ENCODE results near the gene GRK5.

The GRK5 gene

GRCh38 chr10:119233123-119233820 lies 25.9 kb downstream of the GRK5 start:
- no peaks in the 10 kb centered on the region for H3K27me3 ChIP-seq (ENCODE audit: control insufficient read depth, insufficient read depth, low read length)
- no peaks in the 10 kb centered on the region for H3K9me3 ChIP-seq (ENCODE audit: control insufficient read depth, low read length)
- H3K4me3 ChIP-seq (ENCODE audit: low read depth, low read length): no peak overlapping the region
- H2AFZ ChIP-seq: no peak overlapping the region
- H3K9ac ChIP-seq: no peak overlapping the region
- peaks cover 61% of the 10 kb centered on the region for H3K4me1 ChIP-seq
- H3K4me2 ChIP-seq (ENCODE audit: low read length): peak overlapping the region; percentile 49
- H3K36me3 ChIP-seq (ENCODE audit: control insufficient read depth, insufficient read depth, low read length): no peaks in the 10 kb centered on the region
- peaks cover 91% of the 10 kb centered on the region for H3K79me2 ChIP-seq
- peak overlapping the region; percentile 61 for H3K27ac ChIP-seq
- no peak for TF ChIP-seq CTCF (IDR thresholded peaks at IDR 0.05)

GRCh38 chr10:119233821-119234220 lies 26.4 kb downstream of the GRK5 start:
- H3K27me3 ChIP-seq (ENCODE audit: control insufficient read depth, insufficient read depth, low read length): no peaks in the 10 kb centered on the region
- H3K27ac ChIP-seq: peak overlapping the region; percentile 61
- no peak overlapping the region for H3K9ac ChIP-seq
- H3K9me3 ChIP-seq (ENCODE audit: control insufficient read depth, low read length): no peaks in the 10 kb centered on the region
- no peak for TF ChIP-seq CTCF (IDR thresholded peaks at IDR 0.05)
- peak overlapping the region; percentile 49 for H3K4me2 ChIP-seq (ENCODE audit: low read length)
- no peak overlapping the region for H3K4me3 ChIP-seq (ENCODE audit: low read depth, low read length)
- H3K79me2 ChIP-seq: peaks cover 90% of the 10 kb centered on the region
- no peak overlapping the region for H2AFZ ChIP-seq
- H3K4me1 ChIP-seq: peaks cover 63% of the 10 kb centered on the region
- no peaks in the 10 kb centered on the region for H3K36me3 ChIP-seq (ENCODE audit: control insufficient read depth, insufficient read depth, low read length)

GRCh38 chr10:119235356-119235755 lies 28.0 kb downstream of the GRK5 start:
- Histone ChIP-seq H3K36me3 (ENCODE audit: control insufficient read depth, insufficient read depth, low read length) (no peaks in the 10 kb centered on the region), H3K4me3 (ENCODE audit: low read depth, low read length) (no peak overlapping the region), H2AFZ (no peak overlapping the region), H3K9ac (no peak overlapping the region), H3K27me3 (ENCODE audit: control insufficient read depth, insufficient read depth, low read length) (no peaks in the 10 kb centered on the region), H3K9me3 (ENCODE audit: control insufficient read depth, low read length) (no peaks in the 10 kb centered on the region), H3K79me2 (peaks cover 78% of the 10 kb centered on the region), H3K4me1 (peaks cover 58% of the 10 kb centered on the region), H3K4me2 (ENCODE audit: low read length) (no peak overlapping the region), H3K27ac (peak overlapping the region; percentile 8)
- no peak for TF ChIP-seq CTCF (IDR thresholded peaks at IDR 0.05)

- Histone ChIP-seq H3K9ac (no peak overlapping the region), H3K4me2 (ENCODE audit: low read length) (no peak overlapping the region), H3K27ac (peak overlapping the region; percentile 66), H3K9me3 (ENCODE audit: control insufficient read depth, low read length) (no peaks in the 10 kb centered on the region), H3K4me1 (peaks cover 70% of the 10 kb centered on the region), H3K79me2 (peaks cover 77% of the 10 kb centered on the region), H3K4me3 (ENCODE audit: low read depth, low read length) (no peak overlapping the region), H3K27me3 (ENCODE audit: control insufficient read depth, insufficient read depth, low read length) (no peaks in the 10 kb centered on the region), H3K36me3 (ENCODE audit: control insufficient read depth, insufficient read depth, low read length) (no peaks in the 10 kb centered on the region), H2AFZ (no peak overlapping the region)
- TF ChIP-seq CTCF (IDR thresholded peaks at IDR 0.05): no peak
These were observed 30.5 kb downstream of the GRK5 start for GRCh38 chr10:119237722-119238436.
